Neural progenitor cell (in vitro differentiated cells): ENCODE results near the gene ERI2.

ENCODE experiments used
- EZH2phosphoT487 ChIP-seq: fragments of 200-600 bp; sonication (generic); IDR thresholded peaks from 2 replicates; pipeline ENCODE4 v1.6.1; 2017; ENCODE audit warnings: antibody characterized with exemption
- TF ChIP-seq, protein P1 (sequence below): fragments of 200-600 bp; sonication (generic); IDR thresholded peaks from 2 replicates; pipeline ENCODE4 v1.5.1; 2017; ENCODE audit warnings: antibody characterized with exemption, mild to moderate bottlenecking

DNA sequence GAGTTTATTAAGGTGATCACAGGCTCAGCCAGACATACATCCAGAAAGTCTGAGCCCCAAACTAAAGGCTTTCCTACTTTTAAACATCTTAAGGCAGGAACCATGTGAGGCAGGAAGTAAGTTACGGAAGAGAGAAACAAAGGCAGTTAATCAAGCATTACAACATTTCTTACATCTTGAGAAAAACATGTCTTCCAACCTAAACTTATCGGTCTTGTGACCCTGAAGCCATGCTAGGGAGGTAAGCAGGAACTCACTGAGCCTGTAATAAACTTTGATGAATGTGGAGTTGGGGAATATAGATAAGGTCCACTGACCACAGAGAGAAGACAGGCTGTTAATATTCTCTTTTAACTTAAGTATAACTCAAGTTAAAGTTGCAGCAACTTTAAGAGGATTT, 45.9 kb downstream of the ERI2 start:
- TF ChIP-seq, protein P1, sequence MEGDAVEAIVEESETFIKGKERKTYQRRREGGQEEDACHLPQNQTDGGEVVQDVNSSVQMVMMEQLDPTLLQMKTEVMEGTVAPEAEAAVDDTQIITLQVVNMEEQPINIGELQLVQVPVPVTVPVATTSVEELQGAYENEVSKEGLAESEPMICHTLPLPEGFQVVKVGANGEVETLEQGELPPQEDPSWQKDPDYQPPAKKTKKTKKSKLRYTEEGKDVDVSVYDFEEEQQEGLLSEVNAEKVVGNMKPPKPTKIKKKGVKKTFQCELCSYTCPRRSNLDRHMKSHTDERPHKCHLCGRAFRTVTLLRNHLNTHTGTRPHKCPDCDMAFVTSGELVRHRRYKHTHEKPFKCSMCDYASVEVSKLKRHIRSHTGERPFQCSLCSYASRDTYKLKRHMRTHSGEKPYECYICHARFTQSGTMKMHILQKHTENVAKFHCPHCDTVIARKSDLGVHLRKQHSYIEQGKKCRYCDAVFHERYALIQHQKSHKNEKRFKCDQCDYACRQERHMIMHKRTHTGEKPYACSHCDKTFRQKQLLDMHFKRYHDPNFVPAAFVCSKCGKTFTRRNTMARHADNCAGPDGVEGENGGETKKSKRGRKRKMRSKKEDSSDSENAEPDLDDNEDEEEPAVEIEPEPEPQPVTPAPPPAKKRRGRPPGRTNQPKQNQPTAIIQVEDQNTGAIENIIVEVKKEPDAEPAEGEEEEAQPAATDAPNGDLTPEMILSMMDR, result no peak
- no peak for TF ChIP-seq EZH2phosphoT487
